ENCODE results near the gene STXBP6. TPM values are rescaled to one million over a fixed set of nuclear protein-coding genes. Genes with fewer than 3 reads are reported as not detected.
"Not testable (repeated sequence)": the region's sequence is repeated elsewhere in the genome, so short reads cannot be mapped to it uniquely, and the experiment has no call there.

Gene STXBP6
- polyA plus RNA-seq, 1 donor from 2014 or later = 14.6 TPM

GRCh38 chr14:24803426-24803825 lies 246.5 kb downstream of the STXBP6 start:
- H3K9me2 ChIP-seq (ENCODE audit: insufficient read depth, low read length); H3K27me3 ChIP-seq (ENCODE audit: insufficient read depth, low read depth, low read length); H3F3A ChIP-seq (ENCODE audit: insufficient read depth, low read length, poor library complexity, severe bottlenecking); H3K27ac ChIP-seq (ENCODE audit: low read length); H3K9ac ChIP-seq (ENCODE audit: low read length); H3K4me2 ChIP-seq (ENCODE audit: low read length); H3K79me2 ChIP-seq (replicated peaks; ENCODE audit: insufficient read depth, low read length); H3K4me3 ChIP-seq (ENCODE audit: low read length); H2AFZ ChIP-seq (ENCODE audit: low read depth, low read length); H4K20me1 ChIP-seq (ENCODE audit: insufficient read depth); H3K9me3 ChIP-seq (ENCODE audit: low read length); H3K36me3 ChIP-seq (ENCODE audit: insufficient read depth, low read length): not testable (repeated sequence)

- Histone ChIP-seq H3K9me2 (ENCODE audit: insufficient read depth, low read length) (no peaks in the 10 kb centered on the region), H3K9ac (ENCODE audit: low read length) (no peak overlapping the region)
- TF ChIP-seq RAD21 (conservative IDR thresholded peaks at IDR 0.05) (no peak), EZH2 (IDR thresholded peaks at IDR 0.05; ENCODE audit: borderline replicate concordance, insufficient read depth, low read length, poor library complexity, severe bottlenecking) (no peak), POLR2AphosphoS5 (IDR thresholded peaks at IDR 0.05) (no peak), MXI1 (conservative IDR thresholded peaks at IDR 0.05; ENCODE audit: poor library complexity, severe bottlenecking) (no peak), EP300 (conservative IDR thresholded peaks at IDR 0.05; ENCODE audit: poor library complexity, severe bottlenecking) (no peak), REST (IDR thresholded peaks at IDR 0.05; ENCODE audit: borderline replicate concordance) (no peak), SMC3 (conservative IDR thresholded peaks at IDR 0.05; ENCODE audit: poor library complexity) (no peak), TAF1 (IDR thresholded peaks at IDR 0.05; ENCODE audit: low read depth) (no peak), CTCF (IDR thresholded peaks at IDR 0.05; ENCODE audit: poor library complexity, severe bottlenecking) (no peak)
These were observed 247.7 kb downstream of the STXBP6 start for GRCh38 chr14:24802236-24802635.

GRCh38 chr14:24801024-24801423 lies 248.9 kb downstream of the STXBP6 start:
- H3K4me2 ChIP-seq (ENCODE audit: low read length) = no peak overlapping the region
- no peak overlapping the region for H3K9ac ChIP-seq (ENCODE audit: low read length)
- H3F3A ChIP-seq (ENCODE audit: insufficient read depth, low read length, poor library complexity, severe bottlenecking) = no peaks in the 10 kb centered on the region
- no peaks in the 10 kb centered on the region for H3K36me3 ChIP-seq (ENCODE audit: insufficient read depth, low read length)
- no peak overlapping the region for H3K27ac ChIP-seq (ENCODE audit: low read length)
- no peak overlapping the region for H2AFZ ChIP-seq (ENCODE audit: low read depth, low read length)
- no peaks in the 10 kb centered on the region for H3K9me3 ChIP-seq (ENCODE audit: low read length)
- no peaks in the 10 kb centered on the region for H3K27me3 ChIP-seq (ENCODE audit: insufficient read depth, low read depth, low read length)
- H4K20me1 ChIP-seq (ENCODE audit: insufficient read depth) = no peaks in the 10 kb centered on the region
- no peaks in the 10 kb centered on the region for H3K9me2 ChIP-seq (ENCODE audit: insufficient read depth, low read length)
- H3K79me2 ChIP-seq (replicated peaks; ENCODE audit: insufficient read depth, low read length) = no peaks in the 10 kb centered on the region
- no peak overlapping the region for H3K4me3 ChIP-seq (ENCODE audit: low read length)
- no peak for TF ChIP-seq SMC3 (conservative IDR thresholded peaks at IDR 0.05; ENCODE audit: poor library complexity)
- TF ChIP-seq EP300 (conservative IDR thresholded peaks at IDR 0.05; ENCODE audit: poor library complexity, severe bottlenecking) = no peak
- no peak for TF ChIP-seq TAF1 (IDR thresholded peaks at IDR 0.05; ENCODE audit: low read depth)
- TF ChIP-seq CTCF (IDR thresholded peaks at IDR 0.05; ENCODE audit: poor library complexity, severe bottlenecking) = no peak
- no peak for TF ChIP-seq POLR2AphosphoS5 (IDR thresholded peaks at IDR 0.05)
- no peak for TF ChIP-seq RAD21 (conservative IDR thresholded peaks at IDR 0.05)
- no peak for TF ChIP-seq REST (IDR thresholded peaks at IDR 0.05; ENCODE audit: borderline replicate concordance)
- TF ChIP-seq MXI1 (conservative IDR thresholded peaks at IDR 0.05; ENCODE audit: poor library complexity, severe bottlenecking) = no peak
- no peak for TF ChIP-seq EZH2 (IDR thresholded peaks at IDR 0.05; ENCODE audit: borderline replicate concordance, insufficient read depth, low read length, poor library complexity, severe bottlenecking)

More at GRCh38 chr14:24802236-24802635, 247.7 kb downstream of the STXBP6 start:
- Histone ChIP-seq H3K79me2 (replicated peaks; ENCODE audit: insufficient read depth, low read length) (no peaks in the 10 kb centered on the region), H3F3A (ENCODE audit: insufficient read depth, low read length, poor library complexity, severe bottlenecking) (no peaks in the 10 kb centered on the region), H2AFZ (ENCODE audit: low read depth, low read length) (no peak overlapping the region), H3K27me3 (ENCODE audit: insufficient read depth, low read depth, low read length) (no peaks in the 10 kb centered on the region), H3K27ac (ENCODE audit: low read length) (no peak overlapping the region), H3K4me2 (ENCODE audit: low read length) (no peak overlapping the region), H3K36me3 (ENCODE audit: insufficient read depth, low read length) (no peaks in the 10 kb centered on the region), H3K4me3 (ENCODE audit: low read length) (no peak overlapping the region), H4K20me1 (ENCODE audit: insufficient read depth) (no peaks in the 10 kb centered on the region), H3K9me3 (ENCODE audit: low read length) (no peaks in the 10 kb centered on the region)

Data from neural cell (in vitro differentiated cells).